Karpas-422 (cell line): ENCODE results near the gene CASS4. TPM values are rescaled to one million over a fixed set of nuclear protein-coding genes. Genes with fewer than 3 reads are reported as not detected.

Experiments
- DNase-seq: peaks from one replicate; pipeline ENCODE4 v3.0.0-alpha.2; 2015
- H2AFZ ChIP-seq: fragments of 200-600 bp; sonication (generic); 2 replicates; pipeline ENCODE4 v1.6.1; 2014; ENCODE audit warnings: antibody characterized with exemption, low read length, mixed read lengths
- H3K27ac ChIP-seq: fragments of 200-600 bp; sonication (generic); 2 replicates; pipeline ENCODE4 v1.5.1; 2014; ENCODE audit warnings: mild to moderate bottlenecking, low read length, moderate library complexity
- H3K27me3 ChIP-seq: fragments of 200-600 bp; sonication (generic); 2 replicates; pipeline ENCODE4 v1.6.1; 2014; ENCODE audit warnings: low read length, mixed read lengths
- H3K36me3 ChIP-seq: fragments of 200-600 bp; sonication (generic); 2 replicates; pipeline ENCODE4 v1.6.1; 2014; ENCODE audit warnings: low read length, mixed read lengths; ENCODE audit not compliant: insufficient read depth
- H3K4me1 ChIP-seq: fragments of 200-600 bp; sonication (generic); 2 replicates; pipeline ENCODE4 v1.6.1; 2014; ENCODE audit warnings: mild to moderate bottlenecking, low read length, mixed read lengths
- H3K4me2 ChIP-seq: fragments of 200-600 bp; sonication (generic); 2 replicates; pipeline ENCODE4 v1.6.1; 2014; ENCODE audit warnings: low read length, low read depth, mild to moderate bottlenecking; ENCODE audit not compliant: poor library complexity, severe bottlenecking
- H3K4me3 ChIP-seq: fragments of 200-600 bp; sonication (generic); 2 replicates; pipeline ENCODE4 v1.5.1; 2014; ENCODE audit warnings: mild to moderate bottlenecking, antibody characterized with exemption, low read length, mixed read lengths
- H3K79me2 ChIP-seq: fragments of 200-600 bp; sonication (generic); 2 replicates; pipeline ENCODE4 v1.6.1; 2014; ENCODE audit warnings: mild to moderate bottlenecking, low read length, mixed read lengths
- H3K9ac ChIP-seq: fragments of 200-600 bp; sonication (generic); 2 replicates; pipeline ENCODE4 v1.6.0; 2014; ENCODE audit warnings: low read length
- H3K9me2 ChIP-seq: fragments of 200-600 bp; sonication (generic), shearing (Covaris generic); replicated peaks from 2 replicates; pipeline ENCODE4 v1.6.0; 2014; ENCODE audit warnings: mild to moderate bottlenecking, low read length, moderate library complexity; ENCODE audit not compliant: insufficient read depth
- H3K9me3 ChIP-seq: fragments of 300-700, 200-600 bp; sonication (generic); 2 replicates; pipeline ENCODE4 v1.6.1; 2014; ENCODE audit warnings: low read length, mixed read lengths
- H4K20me1 ChIP-seq: fragments of 200-600 bp; sonication (generic); 2 replicates; pipeline ENCODE4 v1.6.1; 2014; ENCODE audit warnings: mild to moderate bottlenecking, antibody characterized with exemption, low read length, low read depth; ENCODE audit not compliant: insufficient read depth
- total RNA-seq: library from RNA; depleted of rRNA; stranded (reverse); fragments of >200 nt; shearing (Covaris generic); gene quantifications from 2 replicates; pipeline ENCODE4 v1.2.3, GENCODE V29; 2014; ENCODE audit warnings: low replicate concordance; rRNA removed

Gene CASS4, protein sequence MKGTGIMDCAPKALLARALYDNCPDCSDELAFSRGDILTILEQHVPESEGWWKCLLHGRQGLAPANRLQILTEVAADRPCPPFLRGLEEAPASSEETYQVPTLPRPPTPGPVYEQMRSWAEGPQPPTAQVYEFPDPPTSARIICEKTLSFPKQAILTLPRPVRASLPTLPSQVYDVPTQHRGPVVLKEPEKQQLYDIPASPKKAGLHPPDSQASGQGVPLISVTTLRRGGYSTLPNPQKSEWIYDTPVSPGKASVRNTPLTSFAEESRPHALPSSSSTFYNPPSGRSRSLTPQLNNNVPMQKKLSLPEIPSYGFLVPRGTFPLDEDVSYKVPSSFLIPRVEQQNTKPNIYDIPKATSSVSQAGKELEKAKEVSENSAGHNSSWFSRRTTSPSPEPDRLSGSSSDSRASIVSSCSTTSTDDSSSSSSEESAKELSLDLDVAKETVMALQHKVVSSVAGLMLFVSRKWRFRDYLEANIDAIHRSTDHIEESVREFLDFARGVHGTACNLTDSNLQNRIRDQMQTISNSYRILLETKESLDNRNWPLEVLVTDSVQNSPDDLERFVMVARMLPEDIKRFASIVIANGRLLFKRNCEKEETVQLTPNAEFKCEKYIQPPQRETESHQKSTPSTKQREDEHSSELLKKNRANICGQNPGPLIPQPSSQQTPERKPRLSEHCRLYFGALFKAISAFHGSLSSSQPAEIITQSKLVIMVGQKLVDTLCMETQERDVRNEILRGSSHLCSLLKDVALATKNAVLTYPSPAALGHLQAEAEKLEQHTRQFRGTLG
- not detected in 2 replicates for total RNA-seq

DNA sequence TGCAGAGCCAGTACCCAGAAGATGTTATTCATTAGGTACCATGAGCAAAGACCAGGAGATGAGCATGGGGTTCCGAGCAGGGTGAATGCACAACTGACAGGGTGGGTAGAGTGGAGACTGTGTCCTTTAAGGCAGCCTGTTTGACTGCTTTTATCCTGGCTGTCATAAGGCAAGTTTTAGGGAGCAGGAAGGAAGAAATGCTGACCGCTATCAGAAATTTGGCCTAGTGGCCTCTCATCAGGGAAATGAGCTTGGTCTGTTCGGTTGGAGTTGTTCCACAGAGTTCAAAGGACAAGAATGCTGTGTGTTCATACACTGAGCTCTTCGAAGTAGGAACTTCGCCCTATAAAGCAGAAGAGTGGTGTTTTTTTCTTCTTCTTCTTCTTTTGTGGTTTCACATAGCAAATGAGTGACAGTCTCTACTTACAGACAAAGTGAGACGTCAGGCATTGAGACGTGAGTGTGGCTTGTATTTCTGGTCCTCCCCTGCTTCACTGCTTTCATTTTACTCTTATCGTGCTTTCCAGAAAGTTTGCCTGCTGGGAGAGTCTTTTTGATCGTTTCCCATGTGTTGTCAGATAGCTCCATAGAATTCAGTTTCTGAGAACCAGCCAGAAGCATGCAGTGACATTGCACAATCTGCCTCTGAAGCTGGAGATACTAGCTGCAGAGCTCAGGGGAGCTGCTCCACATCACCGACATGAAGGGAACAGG, at the start of gene CASS4:
TSS of gene CASS4 (plus strand) at position 502 of the 714 bp plus-strand sequence. CDS start at position 701, 199 bp downstream.
- Histone ChIP-seq H3K27ac (no peak within 1 kb of the TSS), H3K79me2 (no peaks in the 10 kb centered on the region), H3K27me3 (no peaks in the 10 kb centered on the region), H3K4me3 (no peak within 1 kb of the TSS), H3K4me1 (no peaks in the 10 kb centered on the region), H3K9me2 (no peaks in the 10 kb centered on the region), H3K36me3 (0 out of 2 replicates have a peak, but pooled peaks cover 2% of the 10 kb centered on the region), H3K9me3 (no peaks in the 10 kb centered on the region), H4K20me1 (no peaks in the 10 kb centered on the region), H3K4me2 (no peak within 1 kb of the TSS), H3K9ac (no peak within 1 kb of the TSS), H2AFZ (no peak within 1 kb of the TSS)
- no peak for DNase-seq

GRCh38 chr20:56362833-56363413, 49.1 kb upstream of the CASS4 start:
- Histone ChIP-seq H2AFZ (no peak overlapping the region), H3K4me2 (no peak overlapping the region), H3K27me3 (no peaks in the 10 kb centered on the region), H3K36me3 (no peaks in the 10 kb centered on the region), H3K27ac (no peak overlapping the region), H3K4me3 (no peak overlapping the region), H3K4me1 (no peaks in the 10 kb centered on the region), H4K20me1 (0 out of 2 replicates have a peak, but pooled peaks cover 3% of the 10 kb centered on the region), H3K79me2 (no peaks in the 10 kb centered on the region), H3K9ac (no peak overlapping the region), H3K9me3 (no peaks in the 10 kb centered on the region), H3K9me2 (no peaks in the 10 kb centered on the region)
- no peak for DNase-seq

- no peaks in the 10 kb centered on the region for H3K36me3 ChIP-seq
- no peaks in the 10 kb centered on the region for H3K9me2 ChIP-seq
- H2AFZ ChIP-seq = no peak overlapping the region
- H3K27ac ChIP-seq = no peak overlapping the region
- H3K4me2 ChIP-seq = no peak overlapping the region
- DNase-seq = no peak
- 0 out of 2 replicates have a peak, but pooled peaks cover 3% of the 10 kb centered on the region for H4K20me1 ChIP-seq
- H3K79me2 ChIP-seq = no peaks in the 10 kb centered on the region
- H3K4me3 ChIP-seq = no peak overlapping the region
- H3K9ac ChIP-seq = no peak overlapping the region
- H3K4me1 ChIP-seq = no peaks in the 10 kb centered on the region
- H3K9me3 ChIP-seq = no peaks in the 10 kb centered on the region
- H3K27me3 ChIP-seq = no peaks in the 10 kb centered on the region
Measured at GRCh38 chr20:56363491-56363890, 48.6 kb upstream of the CASS4 start.

- no peak overlapping the region for H3K4me2 ChIP-seq
- H3K27ac ChIP-seq = no peak overlapping the region
- H3K9ac ChIP-seq = no peak overlapping the region
- H3K9me3 ChIP-seq = no peaks in the 10 kb centered on the region
- H3K4me1 ChIP-seq = no peaks in the 10 kb centered on the region
- H3K27me3 ChIP-seq = no peaks in the 10 kb centered on the region
- peaks cover 3% of the 10 kb centered on the region; the same call in 1 of the 2 replicates for H4K20me1 ChIP-seq
- H3K4me3 ChIP-seq = no peak overlapping the region
- DNase-seq = no peak
- no peaks in the 10 kb centered on the region for H3K9me2 ChIP-seq
- H3K36me3 ChIP-seq = peaks cover 30% of the 10 kb centered on the region; the same call in 1 of the 2 replicates
- H3K79me2 ChIP-seq = no peaks in the 10 kb centered on the region
- H2AFZ ChIP-seq = no peak overlapping the region
Measured at GRCh38 chr20:56368351-56369134, 43.5 kb upstream of the CASS4 start.

- Histone ChIP-seq H2AFZ (no peak overlapping the region), H3K36me3 (peaks cover 36% of the 10 kb centered on the region; the same call in 1 of the 2 replicates), H3K27ac (no peak overlapping the region), H3K79me2 (0 out of 2 replicates have a peak, but pooled peaks cover 3% of the 10 kb centered on the region), H3K9me3 (no peaks in the 10 kb centered on the region), H3K4me2 (no peak overlapping the region), H3K4me3 (no peak overlapping the region), H3K9ac (no peak overlapping the region), H4K20me1 (peaks cover 3% of the 10 kb centered on the region; the same call in 1 of the 2 replicates), H3K9me2 (no peaks in the 10 kb centered on the region), H3K27me3 (no peaks in the 10 kb centered on the region), H3K4me1 (no peaks in the 10 kb centered on the region)
- DNase-seq = no peak
Measured at GRCh38 chr20:56369179-56369578, 42.9 kb upstream of the CASS4 start.

DNA sequence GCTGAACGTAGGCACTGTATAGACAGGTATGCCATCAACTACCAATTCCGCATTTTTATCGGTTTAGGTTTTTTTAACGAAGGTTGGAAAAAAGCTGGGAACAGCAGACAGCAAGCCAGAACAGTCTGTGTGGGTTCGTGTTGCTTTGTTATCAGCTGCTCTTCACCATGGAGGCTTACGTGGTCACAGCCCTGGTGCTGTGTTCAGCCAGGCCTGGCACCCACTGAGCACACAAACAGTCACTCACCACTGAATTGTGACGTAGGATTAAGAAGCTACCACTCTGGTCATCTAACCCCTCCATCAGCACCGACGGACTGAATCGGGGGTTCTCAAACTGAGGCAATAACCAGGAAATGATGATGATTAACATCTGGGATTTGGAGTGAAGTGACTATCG, 40.1 kb upstream of the CASS4 start:
- Histone ChIP-seq H3K4me1 (peaks cover 3% of the 10 kb centered on the region; the same call in 1 of the 2 replicates), H3K4me2 (no peak overlapping the region)
- DNase-seq = no peak

GRCh38 chr20:56372850-56373249, 39.2 kb upstream of the CASS4 start:
- H3K27ac ChIP-seq = no peak overlapping the region

More for the DNA sequence above, 40.1 kb upstream of the CASS4 start:
- H3K27ac ChIP-seq = no peak overlapping the region
- peaks cover 3% of the 10 kb centered on the region; the same call in 1 of the 2 replicates for H4K20me1 ChIP-seq
- H3K9ac ChIP-seq = no peak overlapping the region
- H3K27me3 ChIP-seq = no peaks in the 10 kb centered on the region
- peaks cover 22% of the 10 kb centered on the region for H3K79me2 ChIP-seq
- no peak overlapping the region for H2AFZ ChIP-seq
- peaks cover 49% of the 10 kb centered on the region for H3K36me3 ChIP-seq
- H3K9me2 ChIP-seq = no peaks in the 10 kb centered on the region
- no peaks in the 10 kb centered on the region for H3K9me3 ChIP-seq
- no peak overlapping the region for H3K4me3 ChIP-seq

More at GRCh38 chr20:56372850-56373249, 39.2 kb upstream of the CASS4 start:
- DNase-seq = no peak
- H3K9me3 ChIP-seq = no peaks in the 10 kb centered on the region
- H3K27me3 ChIP-seq = no peaks in the 10 kb centered on the region
- H2AFZ ChIP-seq = no peak overlapping the region
- peaks cover 29% of the 10 kb centered on the region for H3K79me2 ChIP-seq
- H3K4me3 ChIP-seq = no peak overlapping the region
- no peak overlapping the region for H3K4me2 ChIP-seq
- H3K9ac ChIP-seq = no peak overlapping the region
- peaks cover 3% of the 10 kb centered on the region; the same call in 1 of the 2 replicates for H4K20me1 ChIP-seq
- no peaks in the 10 kb centered on the region for H3K9me2 ChIP-seq
- H3K4me1 ChIP-seq = peaks cover 3% of the 10 kb centered on the region; the same call in 1 of the 2 replicates
- H3K36me3 ChIP-seq = peaks cover 51% of the 10 kb centered on the region
